Measurements from ENCODE around the gene CADM1.
"Not testable (repeated sequence)": the region's sequence is repeated elsewhere in the genome, so short reads cannot be mapped to it uniquely, and the experiment has no call there.

The CADM1 gene

GRCh38 chr11:115481528-115481927 is 22.7 kb downstream of the CADM1 start:
- in situ Hi-C loops (cut with MboI; ENCODE audit: low sequenced_read_pairs), result no loop called here

GRCh38 chr11:115480611-115481010 is 23.6 kb downstream of the CADM1 start:
- in situ Hi-C loops (cut with MboI; ENCODE audit: low sequenced_read_pairs), result no loop called here

- in situ Hi-C loops (cut with MboI; ENCODE audit: low sequenced_read_pairs), result no loop called here
Observed at GRCh38 chr11:115477410-115477809, 26.8 kb downstream of the CADM1 start.

GRCh38 chr11:115476463-115477286 is 27.5 kb downstream of the CADM1 start:
- in situ Hi-C loops (cut with MboI; ENCODE audit: low sequenced_read_pairs), result no loop called here

GRCh38 chr11:115475564-115475963 is 28.7 kb downstream of the CADM1 start:
- in situ Hi-C loops (cut with MboI; ENCODE audit: low sequenced_read_pairs), result no loop called here

- in situ Hi-C loops (cut with MboI; ENCODE audit: low sequenced_read_pairs), result not testable (repeated sequence)
Observed at GRCh38 chr11:115474306-115474705, 29.9 kb downstream of the CADM1 start.

- in situ Hi-C loops (cut with MboI; ENCODE audit: low sequenced_read_pairs), result no loop called here
Observed at GRCh38 chr11:115473167-115473566, 31.0 kb downstream of the CADM1 start.

GRCh38 chr11:115471367-115471766 is 32.8 kb downstream of the CADM1 start:
- in situ Hi-C loops (cut with MboI; ENCODE audit: low sequenced_read_pairs), result no loop called here

GRCh38 chr11:115470928-115471327 is 33.3 kb downstream of the CADM1 start:
- in situ Hi-C loops (cut with MboI; ENCODE audit: low sequenced_read_pairs), result no loop called here

GRCh38 chr11:115469361-115469760 is 34.9 kb downstream of the CADM1 start:
- in situ Hi-C loops (cut with MboI; ENCODE audit: low sequenced_read_pairs), result no loop called here

- in situ Hi-C loops (cut with MboI; ENCODE audit: low sequenced_read_pairs), result no loop called here
Observed at GRCh38 chr11:115466122-115466521, 38.1 kb downstream of the CADM1 start.

- in situ Hi-C loops (cut with MboI; ENCODE audit: low sequenced_read_pairs), result no loop called here
Observed at GRCh38 chr11:115464269-115464668, 39.9 kb downstream of the CADM1 start.

GRCh38 chr11:115463606-115464005 is 40.6 kb downstream of the CADM1 start:
- in situ Hi-C loops (cut with MboI; ENCODE audit: low sequenced_read_pairs), result no loop called here

GRCh38 chr11:115462757-115463156 is 41.5 kb downstream of the CADM1 start:
- in situ Hi-C loops (cut with MboI; ENCODE audit: low sequenced_read_pairs), result no loop called here

- in situ Hi-C loops (cut with MboI; ENCODE audit: low sequenced_read_pairs), result no loop called here
Observed at GRCh38 chr11:115462004-115462541, 42.1 kb downstream of the CADM1 start.

- in situ Hi-C loops (cut with MboI; ENCODE audit: low sequenced_read_pairs), result no loop called here
Observed at GRCh38 chr11:115460512-115460911, 43.7 kb downstream of the CADM1 start.

- in situ Hi-C loops (cut with MboI; ENCODE audit: low sequenced_read_pairs), result no loop called here
Observed at GRCh38 chr11:115459563-115459962, 44.7 kb downstream of the CADM1 start.

- in situ Hi-C loops (cut with MboI; ENCODE audit: low sequenced_read_pairs), result no loop called here
Observed at GRCh38 chr11:115458877-115459276, 45.3 kb downstream of the CADM1 start.

- in situ Hi-C loops (cut with MboI; ENCODE audit: low sequenced_read_pairs), result no loop called here
Observed at GRCh38 chr11:115456019-115456418, 48.2 kb downstream of the CADM1 start.

- in situ Hi-C loops (cut with MboI; ENCODE audit: low sequenced_read_pairs), result no loop called here
Observed at GRCh38 chr11:115455613-115456012, 48.6 kb downstream of the CADM1 start.

- in situ Hi-C loops (cut with MboI; ENCODE audit: low sequenced_read_pairs), result no loop called here
Observed at GRCh38 chr11:115454525-115454924, 49.7 kb downstream of the CADM1 start.

GRCh38 chr11:115453693-115454490 is 50.3 kb downstream of the CADM1 start:
- in situ Hi-C loops (cut with MboI; ENCODE audit: low sequenced_read_pairs), result no loop called here
